BLaER1 treated with 17β-estradiol and CSF1 and Interleukin-3, amounts not matched to agents 10 nM and 100 nM (cell line): Measurements from ENCODE around the gene RAB1A.
A peak's percentile ranks its signal among the peaks of the same experiment; 100 is the strongest.

ENCODE experiments used
- H3K27ac ChIP-seq, 11 experiments: shearing (Covaris generic); formaldehyde crosslinking; 2 replicates each; pipeline ENCODE4 v1.8.1; 2022
- H3K27me3 ChIP-seq, 11 experiments: shearing (Covaris generic); formaldehyde crosslinking; 2 replicates each; pipeline ENCODE4 v1.8.1; 2022
- H3K36me3 ChIP-seq, 11 experiments: shearing (Covaris generic); formaldehyde crosslinking; 2 replicates each; pipeline ENCODE4 v1.8.1; 2022
- H3K4me1 ChIP-seq, 10 experiments: shearing (Covaris generic); formaldehyde crosslinking; 2 replicates each; pipeline ENCODE4 v1.8.1; 2022
- H3K4me2 ChIP-seq, 11 experiments: shearing (Covaris generic); formaldehyde crosslinking; 2 replicates each; pipeline ENCODE4 v1.8.1; 2022
- H3K4me3 ChIP-seq, 10 experiments: shearing (Covaris generic); formaldehyde crosslinking; 2 replicates each; pipeline ENCODE4 v1.8.1; 2022
- H3K9ac ChIP-seq, 11 experiments: shearing (Covaris generic); formaldehyde crosslinking; 2 replicates each; pipeline ENCODE4 v1.8.1; 2022
- H3K9me3 ChIP-seq, 11 experiments: shearing (Covaris generic); formaldehyde crosslinking; replicated peaks in 1 of 11; 2 replicates each; pipeline ENCODE4 v1.8.1; 2022
- H4K20me1 ChIP-seq, 11 experiments: shearing (Covaris generic); formaldehyde crosslinking; 2 replicates each; pipeline ENCODE4 v1.8.1; 2022
- Cebpa-rat ChIP-seq, 11 experiments: shearing (Covaris generic); IDR thresholded peaks; 2 replicates each; pipeline ENCODE4 v1.8.1; 2022

The RAB1A gene

GRCh38 chr2:65064728-65065552 is 65.0 kb downstream of the RAB1A start:
- H3K4me2 ChIP-seq: peak overlapping the region; percentile 38 to 96 (median 78)
- peaks cover 78 to 95% (median 94%) of the 10 kb centered on the region in 10 experiments for H3K4me1 ChIP-seq
- H3K27me3 ChIP-seq: no peaks in the 10 kb centered on the region
- peak in 3 of 11 experiments; percentile 20 to 62 (median 36); a peak in 3 of 22 replicates for TF ChIP-seq Cebpa-rat (IDR thresholded peaks at IDR 0.05)
- peak overlapping the region; percentile 45 to 80 (median 63) for H3K9ac ChIP-seq
- H3K27ac ChIP-seq: peak overlapping the region; percentile 52 to 92 (median 77)
- peaks cover 0 to 15% (median 6%) of the 10 kb centered on the region in 11 experiments; a peak in 14 of 22 replicates for H3K36me3 ChIP-seq
- peak overlapping the region in 5 of 10 experiments; percentile 10 to 43 (median 27); a peak in 5 of 20 replicates for H3K4me3 ChIP-seq
- no peaks in the 10 kb centered on the region for H3K9me3 ChIP-seq
- peaks cover 12 to 84% (median 53%) of the 10 kb centered on the region in 11 experiments; a peak in 18 of 22 replicates for H4K20me1 ChIP-seq

- Histone ChIP-seq H3K27me3 (no peaks in the 10 kb centered on the region), H3K4me2 (peak overlapping the region; percentile 38 to 96 (median 73)), H4K20me1 (peaks cover 13 to 81% (median 55%) of the 10 kb centered on the region in 11 experiments; a peak in 18 of 22 replicates), H3K4me3 (no peak overlapping the region), H3K9ac (peak overlapping the region in 9 of 11 experiments; percentile 1 to 80 (median 45); a peak in 11 of 22 replicates), H3K9me3 (no peaks in the 10 kb centered on the region), H3K27ac (peak overlapping the region in 10 of 11 experiments; percentile 14 to 92 (median 68); a peak in 15 of 22 replicates), H3K4me1 (peaks cover 76 to 95% (median 94%) of the 10 kb centered on the region in 10 experiments), H3K36me3 (peaks cover 0 to 7% (median 0%) of the 10 kb centered on the region in 11 experiments; a peak in 2 of 22 replicates)
- TF ChIP-seq Cebpa-rat (IDR thresholded peaks at IDR 0.05): no peak
Measured at GRCh38 chr2:65062843-65063825, 66.8 kb downstream of the RAB1A start.

GRCh38 chr2:65061910-65062339 is 68.0 kb downstream of the RAB1A start:
- peaks cover 15 to 78% (median 59%) of the 10 kb centered on the region in 11 experiments; a peak in 18 of 22 replicates for H4K20me1 ChIP-seq
- peaks cover 0 to 7% (median 0%) of the 10 kb centered on the region in 11 experiments; a peak in 2 of 22 replicates for H3K36me3 ChIP-seq
- no peak overlapping the region for H3K4me3 ChIP-seq
- no peak overlapping the region for H3K9ac ChIP-seq
- H3K4me1 ChIP-seq: peaks cover 76 to 95% (median 93%) of the 10 kb centered on the region in 10 experiments
- no peaks in the 10 kb centered on the region for H3K9me3 ChIP-seq
- peak overlapping the region in 4 of 11 experiments; percentile 11 to 75 (median 30); a peak in 6 of 22 replicates for H3K27ac ChIP-seq
- TF ChIP-seq Cebpa-rat (IDR thresholded peaks at IDR 0.05): no peak
- no peaks in the 10 kb centered on the region for H3K27me3 ChIP-seq
- H3K4me2 ChIP-seq: peak overlapping the region; percentile 38 to 96 (median 73); a peak in 20 of 22 replicates

- no peaks in the 10 kb centered on the region for H3K27me3 ChIP-seq
- H3K4me1 ChIP-seq: peaks cover 72 to 94% (median 93%) of the 10 kb centered on the region in 10 experiments
- H4K20me1 ChIP-seq: peaks cover 15 to 77% (median 59%) of the 10 kb centered on the region in 11 experiments; a peak in 18 of 22 replicates
- 0 out of 22 replicates have a peak overlapping the region, but pooled peaks of 4 of the 11 experiments have one; percentile 2 to 22 (median 5) for H3K9ac ChIP-seq
- H3K27ac ChIP-seq: peak overlapping the region in 4 of 11 experiments; percentile 11 to 75 (median 30); a peak in 6 of 22 replicates
- no peak overlapping the region for H3K4me3 ChIP-seq
- no peaks in the 10 kb centered on the region for H3K9me3 ChIP-seq
- TF ChIP-seq Cebpa-rat (IDR thresholded peaks at IDR 0.05): no peak
- peak overlapping the region in 8 of 11 experiments; percentile 2 to 96 (median 66); a peak in 12 of 22 replicates for H3K4me2 ChIP-seq
- peaks cover 0 to 7% (median 0%) of the 10 kb centered on the region in 11 experiments; a peak in 2 of 22 replicates for H3K36me3 ChIP-seq
Measured at GRCh38 chr2:65061146-65061909, 68.6 kb downstream of the RAB1A start.

- Histone ChIP-seq H3K4me3 (peak overlapping the region in 5 of 10 experiments; percentile 2 to 34 (median 19); a peak in 5 of 20 replicates), H3K36me3 (peaks cover 0 to 7% (median 0%) of the 10 kb centered on the region in 11 experiments; a peak in 2 of 22 replicates), H3K9me3 (no peaks in the 10 kb centered on the region), H3K27ac (peak overlapping the region in 7 of 11 experiments; percentile 11 to 95 (median 41); a peak in 11 of 22 replicates), H3K4me1 (peaks cover 73 to 90% (median 88%) of the 10 kb centered on the region in 10 experiments), H3K9ac (peak overlapping the region in 7 of 11 experiments; percentile 1 to 50 (median 30); a peak in 13 of 22 replicates), H3K27me3 (no peaks in the 10 kb centered on the region), H3K4me2 (peak overlapping the region; percentile 80 to 97 (median 93)), H4K20me1 (peaks cover 15 to 67% (median 54%) of the 10 kb centered on the region in 11 experiments; a peak in 18 of 22 replicates)
- 0 out of 22 replicates have a peak, but pooled peaks of 1 of the 11 experiments have one; percentile 16 for TF ChIP-seq Cebpa-rat (IDR thresholded peaks at IDR 0.05)
Measured at GRCh38 chr2:65059071-65059470, 70.8 kb downstream of the RAB1A start.

GRCh38 chr2:65057391-65058052 is 72.4 kb downstream of the RAB1A start:
- no peaks in the 10 kb centered on the region for H3K27me3 ChIP-seq
- H3K9ac ChIP-seq: peak overlapping the region; percentile 87 to 95 (median 93)
- peaks cover 73 to 90% (median 88%) of the 10 kb centered on the region in 10 experiments for H3K4me1 ChIP-seq
- H4K20me1 ChIP-seq: peaks cover 14 to 52% (median 39%) of the 10 kb centered on the region in 11 experiments; a peak in 15 of 22 replicates
- no peak for TF ChIP-seq Cebpa-rat (IDR thresholded peaks at IDR 0.05)
- H3K36me3 ChIP-seq: peaks cover 0 to 7% (median 0%) of the 10 kb centered on the region in 11 experiments; a peak in 1 of 22 replicates
- H3K9me3 ChIP-seq: peaks cover 0 to under 1% (median 0%) of the 10 kb centered on the region in 11 experiments; a peak in 4 of 22 replicates
- H3K4me3 ChIP-seq: peak overlapping the region; percentile 85 to 93 (median 88)
- peak overlapping the region; percentile 80 to 97 (median 93) for H3K4me2 ChIP-seq
- H3K27ac ChIP-seq: peak overlapping the region; percentile 60 to 95 (median 93)

- peaks cover 11 to 47% (median 35%) of the 10 kb centered on the region in 11 experiments; a peak in 15 of 22 replicates for H4K20me1 ChIP-seq
- peaks cover 72 to 88% (median 86%) of the 10 kb centered on the region in 10 experiments for H3K4me1 ChIP-seq
- no peak for TF ChIP-seq Cebpa-rat (IDR thresholded peaks at IDR 0.05)
- H3K4me2 ChIP-seq: peak overlapping the region; percentile 80 to 97 (median 93)
- peaks cover 0 to 5% (median 0%) of the 10 kb centered on the region in 11 experiments; a peak in 1 of 22 replicates for H3K36me3 ChIP-seq
- no peaks in the 10 kb centered on the region for H3K27me3 ChIP-seq
- H3K27ac ChIP-seq: peak overlapping the region; percentile 60 to 95 (median 93)
- H3K4me3 ChIP-seq: peak overlapping the region; percentile 85 to 93 (median 88)
- peak overlapping the region; percentile 87 to 95 (median 93) for H3K9ac ChIP-seq
- H3K9me3 ChIP-seq: peaks cover 0 to 6% (median 4%) of the 10 kb centered on the region in 11 experiments; a peak in 11 of 22 replicates
Measured at GRCh38 chr2:65057054-65057375, 72.9 kb downstream of the RAB1A start.
